Smooth muscle cell (in vitro differentiated cells): ENCODE data around the gene ZDHHC19. TPM values are rescaled to one million over a fixed set of nuclear protein-coding genes. Genes with fewer than 3 reads are reported as not detected.

Source experiments
- DNase-seq: peaks from one replicate; lab custom pipeline; 2025; ENCODE audit not compliant: unreplicated experiment; lab: John Stamatoyannopoulos, UW
- H2AFZ ChIP-seq: fragments of 200-600 bp; sonication (generic); 2 replicates; pipeline ENCODE4 v1.6.0; 2016; ENCODE audit warnings: antibody characterized with exemption, low read depth, mild to moderate bottlenecking
- H3F3A ChIP-seq: fragments of 200-600 bp; sonication (generic); 2 replicates; pipeline ENCODE4 v1.6.0; 2017; ENCODE audit warnings: antibody characterized with exemption, low read depth
- H3K27ac ChIP-seq: fragments of 200-600 bp; sonication (generic); 2 replicates; pipeline ENCODE4 v1.5.1; 2016; ENCODE audit warnings: low read depth, mild to moderate bottlenecking
- H3K27me3 ChIP-seq: fragments of 200-600 bp; sonication (generic); 2 replicates; pipeline ENCODE4 v1.6.1; 2016; ENCODE audit warnings: low read depth, mild to moderate bottlenecking
- H3K36me3 ChIP-seq: fragments of 200-600 bp; sonication (generic); 2 replicates; pipeline ENCODE4 v1.5.1; 2016; ENCODE audit warnings: low read depth
- H3K4me1 ChIP-seq: fragments of 200-600 bp; sonication (generic); 2 replicates; pipeline ENCODE4 v1.5.1; 2016; ENCODE audit warnings: low read depth
- H3K4me2 ChIP-seq: fragments of 200-600 bp; sonication (generic); 2 replicates; pipeline ENCODE4 v1.6.0; 2016; ENCODE audit warnings: mild to moderate bottlenecking
- H3K4me3 ChIP-seq: fragments of 200-600 bp; sonication (generic); 2 replicates; pipeline ENCODE4 v1.5.1; 2016; ENCODE audit warnings: mild to moderate bottlenecking
- H3K79me2 ChIP-seq: fragments of 200-600 bp; sonication (generic); 2 replicates; pipeline ENCODE4 v1.6.0; 2016; ENCODE audit warnings: low read depth, mild to moderate bottlenecking
- H3K9ac ChIP-seq: fragments of 200-600 bp; sonication (generic); 2 replicates; pipeline ENCODE4 v1.6.0; 2016; ENCODE audit warnings: low read depth
- H3K9me3 ChIP-seq: fragments of 200-600 bp; sonication (generic); replicated peaks from 2 replicates; pipeline ENCODE4 v1.5.1; 2016; ENCODE audit warnings: low read depth
- H4K20me1 ChIP-seq: fragments of 200-600 bp; sonication (generic); 2 replicates; pipeline ENCODE4 v1.6.0; 2016; ENCODE audit warnings: low read depth
- WGBS: methylation state at CpG from one replicate; pipeline ENCODE4 v1.1.7; 2016; ENCODE audit warnings: low lambda C conversion rate; 5-methylcytosine and 5-hydroxymethylcytosine counted together
- polyA plus RNA-seq: library from polyadenylated mRNA; unstranded; fragments of >200 nt; fragmentation: Nextera tagmentation; extraction: Ambion mirVana; gene quantifications from 2 replicates; pipeline ENCODE4 v1.2.1, GENCODE V29; 2016
- total RNA-seq: library from RNA; depleted of rRNA; stranded (reverse); fragments of >200 nt; gene quantifications from 2 replicates; pipeline ENCODE4 v1.2.3, GENCODE V29; 2014
- TF ChIP-seq, protein P1 (sequence below): fragments of 200-600 bp; sonication (generic); IDR thresholded peaks from 2 replicates; pipeline ENCODE4 v1.5.1; 2017; ENCODE audit warnings: borderline replicate concordance, mild to moderate bottlenecking, antibody characterized with exemption; ENCODE audit not compliant: insufficient read depth, poor library complexity, severe bottlenecking

ZDHHC19 gene
- total and polyA plus RNA-seq, 2 experiments from 2014 or later = not detected

GRCh38 chr3:196192036-196192523 is 19.1 kb downstream of the ZDHHC19 start:
- Histone ChIP-seq H3K9ac (no peak overlapping the region), H3K4me2 (no peak overlapping the region), H3K4me3 (no peak overlapping the region), H3K9me3 (no peaks in the 10 kb centered on the region), H3K27me3 (no peaks in the 10 kb centered on the region), H4K20me1 (no peaks in the 10 kb centered on the region), H3K4me1 (no peaks in the 10 kb centered on the region), H3F3A (no peaks in the 10 kb centered on the region), H3K27ac (no peak overlapping the region), H3K79me2 (no peaks in the 10 kb centered on the region), H2AFZ (no peak overlapping the region), H3K36me3 (no peaks in the 10 kb centered on the region)
- DNase-seq = no peak
- 86% methylated on average over 11 of the region's 11 CpGs for WGBS
- TF ChIP-seq, protein P1, sequence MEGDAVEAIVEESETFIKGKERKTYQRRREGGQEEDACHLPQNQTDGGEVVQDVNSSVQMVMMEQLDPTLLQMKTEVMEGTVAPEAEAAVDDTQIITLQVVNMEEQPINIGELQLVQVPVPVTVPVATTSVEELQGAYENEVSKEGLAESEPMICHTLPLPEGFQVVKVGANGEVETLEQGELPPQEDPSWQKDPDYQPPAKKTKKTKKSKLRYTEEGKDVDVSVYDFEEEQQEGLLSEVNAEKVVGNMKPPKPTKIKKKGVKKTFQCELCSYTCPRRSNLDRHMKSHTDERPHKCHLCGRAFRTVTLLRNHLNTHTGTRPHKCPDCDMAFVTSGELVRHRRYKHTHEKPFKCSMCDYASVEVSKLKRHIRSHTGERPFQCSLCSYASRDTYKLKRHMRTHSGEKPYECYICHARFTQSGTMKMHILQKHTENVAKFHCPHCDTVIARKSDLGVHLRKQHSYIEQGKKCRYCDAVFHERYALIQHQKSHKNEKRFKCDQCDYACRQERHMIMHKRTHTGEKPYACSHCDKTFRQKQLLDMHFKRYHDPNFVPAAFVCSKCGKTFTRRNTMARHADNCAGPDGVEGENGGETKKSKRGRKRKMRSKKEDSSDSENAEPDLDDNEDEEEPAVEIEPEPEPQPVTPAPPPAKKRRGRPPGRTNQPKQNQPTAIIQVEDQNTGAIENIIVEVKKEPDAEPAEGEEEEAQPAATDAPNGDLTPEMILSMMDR = no peak

DNA sequence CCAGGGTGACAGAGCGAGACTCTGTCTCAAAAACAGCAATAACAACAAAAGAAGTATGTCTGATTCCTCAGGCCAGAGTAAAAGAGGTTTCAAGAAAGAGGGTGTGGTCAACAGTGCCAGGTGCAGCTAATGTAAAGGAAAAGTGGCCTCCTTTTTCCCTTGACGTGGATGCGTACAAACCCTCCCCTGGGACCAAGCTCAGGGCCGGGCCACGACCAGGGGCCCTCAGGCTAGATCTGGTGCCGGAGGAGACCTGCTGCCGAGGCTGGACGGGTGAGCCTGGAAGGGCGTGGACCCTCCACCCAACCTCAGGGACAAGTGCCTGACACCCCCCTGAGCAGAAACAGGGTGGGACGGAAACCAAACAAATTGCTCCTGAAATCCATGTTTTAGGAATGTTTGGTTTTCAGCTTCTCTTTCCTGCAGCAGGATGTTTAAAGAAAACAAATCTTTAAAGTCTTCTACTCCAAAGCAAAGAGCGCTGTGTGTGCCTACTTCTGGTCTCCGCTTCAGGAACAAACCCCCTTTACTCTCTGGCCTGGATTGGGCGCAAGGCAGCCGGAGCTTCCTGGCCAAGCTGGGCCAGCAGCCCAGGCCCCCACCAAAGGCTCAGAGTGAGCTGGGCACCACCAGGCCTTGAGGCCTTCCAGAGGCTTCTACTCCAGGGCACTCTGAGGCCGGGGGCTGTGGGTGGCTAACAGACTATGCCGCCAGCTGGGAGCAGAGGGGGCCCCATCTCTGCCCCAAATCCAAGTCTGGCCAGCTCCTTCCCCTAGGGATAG is 21.4 kb downstream of the ZDHHC19 start:
- H4K20me1 ChIP-seq = no peaks in the 10 kb centered on the region
- no peaks in the 10 kb centered on the region for H3K27me3 ChIP-seq
- H3K9ac ChIP-seq = no peak overlapping the region
- no peak overlapping the region for H3K4me3 ChIP-seq
- no peaks in the 10 kb centered on the region for H3F3A ChIP-seq
- H3K36me3 ChIP-seq = no peaks in the 10 kb centered on the region
- no peak for DNase-seq
- no peaks in the 10 kb centered on the region for H3K4me1 ChIP-seq
- TF ChIP-seq, protein P1 = no peak
- no peak overlapping the region for H3K27ac ChIP-seq
- H3K79me2 ChIP-seq = no peaks in the 10 kb centered on the region
- 84% methylated on average over 16 of the region's 16 CpGs for WGBS
- no peak overlapping the region for H2AFZ ChIP-seq
- H3K4me2 ChIP-seq = no peak overlapping the region
- H3K9me3 ChIP-seq = no peaks in the 10 kb centered on the region

GRCh38 chr3:196186651-196187573 is 24.3 kb downstream of the ZDHHC19 start:
- H3K79me2 ChIP-seq = no peaks in the 10 kb centered on the region
- WGBS = 65% methylated on average over 31 of the region's 31 CpGs
- no peak for DNase-seq

More at GRCh38 chr3:196186651-196187573, 24.3 kb downstream of the ZDHHC19 start:
- H3K4me2 ChIP-seq = no peak overlapping the region
- H3K9ac ChIP-seq = no peak overlapping the region
- H4K20me1 ChIP-seq = no peaks in the 10 kb centered on the region
- no peaks in the 10 kb centered on the region for H3K9me3 ChIP-seq
- H3K4me1 ChIP-seq = no peaks in the 10 kb centered on the region
- no peak overlapping the region for H3K27ac ChIP-seq
- no peaks in the 10 kb centered on the region for H3K27me3 ChIP-seq
- TF ChIP-seq, protein P1 = no peak
- H3K4me3 ChIP-seq = no peak overlapping the region
- H3K36me3 ChIP-seq = no peaks in the 10 kb centered on the region
- no peak overlapping the region for H2AFZ ChIP-seq
- H3F3A ChIP-seq = no peaks in the 10 kb centered on the region
